Bone marrow (tissue), 2 donors: Measurements from ENCODE around the gene B3GNT5.
A peak's percentile ranks its signal among the peaks of the same experiment; 100 is the strongest.

Experiments used
- DNase-seq, 2 donors: peaks; one replicate each; lab custom pipeline; 2025; lab: John Stamatoyannopoulos, UW

The B3GNT5 gene

GRCh38 chr3:183265834-183266417 is 12.9 kb downstream of the B3GNT5 start:
- peak in 1 of 2 donors; percentile 65 for DNase-seq

- no peak for DNase-seq
Measured at GRCh38 chr3:183266454-183266853, 13.4 kb downstream of the B3GNT5 start.

- no peak for DNase-seq
Measured at GRCh38 chr3:183267140-183267539, 14.1 kb downstream of the B3GNT5 start.

- no peak for DNase-seq
Measured at GRCh38 chr3:183268366-183268765, 15.3 kb downstream of the B3GNT5 start.

- no peak for DNase-seq
Measured at GRCh38 chr3:183269345-183269744, 16.3 kb downstream of the B3GNT5 start.

GRCh38 chr3:183270344-183270743 is 17.3 kb downstream of the B3GNT5 start:
- no peak for DNase-seq

GRCh38 chr3:183272142-183272541 is 19.1 kb downstream of the B3GNT5 start:
- no peak for DNase-seq

GRCh38 chr3:183272791-183273190 is 19.7 kb downstream of the B3GNT5 start:
- DNase-seq: peak in 1 of 2 donors; percentile 20

GRCh38 chr3:183274609-183275008 is 21.6 kb downstream of the B3GNT5 start:
- DNase-seq: no peak

GRCh38 chr3:183275418-183275817 is 22.4 kb downstream of the B3GNT5 start:
- peak in 1 of 2 donors; percentile 83 for DNase-seq

- DNase-seq: no peak
Measured at GRCh38 chr3:183275937-183276336, 22.9 kb downstream of the B3GNT5 start.

GRCh38 chr3:183277260-183277659 is 24.2 kb downstream of the B3GNT5 start:
- DNase-seq: no peak

GRCh38 chr3:183278479-183279088 is 25.5 kb downstream of the B3GNT5 start:
- DNase-seq: no peak

GRCh38 chr3:183279371-183279770 is 26.3 kb downstream of the B3GNT5 start:
- no peak for DNase-seq

GRCh38 chr3:183281126-183281797 is 28.2 kb downstream of the B3GNT5 start:
- DNase-seq: no peak

GRCh38 chr3:183283886-183284285 is 30.8 kb downstream of the B3GNT5 start:
- DNase-seq: no peak

- DNase-seq: no peak
Measured at GRCh38 chr3:183284570-183284969, 31.5 kb downstream of the B3GNT5 start.

GRCh38 chr3:183285318-183285717 is 32.3 kb downstream of the B3GNT5 start:
- no peak for DNase-seq

- peak; percentile 80 to 88 for DNase-seq
Measured at GRCh38 chr3:183285828-183286457, 32.9 kb downstream of the B3GNT5 start.

GRCh38 chr3:183287301-183287971 is 34.4 kb downstream of the B3GNT5 start:
- no peak for DNase-seq

- DNase-seq: no peak
Measured at GRCh38 chr3:183288117-183288516, 35.1 kb downstream of the B3GNT5 start.

- no peak for DNase-seq
Measured at GRCh38 chr3:183290216-183290615, 37.2 kb downstream of the B3GNT5 start.
